Parathyroid adenoma (tissue), 2 donors: ENCODE data around the gene AUH.

Experiments
- H2AFZ ChIP-seq: fragments of 300-600 bp; sonication (generic); one replicate; pipeline ENCODE4 v1.7.0; 2017; ENCODE audit warnings: antibody characterized with exemption, mild to moderate bottlenecking
- H3K27ac ChIP-seq: fragments of 300-600 bp; sonication (generic); one replicate; pipeline ENCODE4 v1.7.0; 2017
- H3K27me3 ChIP-seq: fragments of 300-600 bp; sonication (generic); one replicate; pipeline ENCODE4 v1.7.0; 2017; ENCODE audit warnings: low read length; ENCODE audit not compliant: control insufficient read depth, insufficient read depth
- H3K36me3 ChIP-seq: fragments of 300-600 bp; sonication (generic); one replicate; pipeline ENCODE4 v1.7.0; 2017; ENCODE audit warnings: low read length; ENCODE audit not compliant: control insufficient read depth, insufficient read depth
- H3K4me1 ChIP-seq: fragments of 300-600 bp; sonication (generic); one replicate; pipeline ENCODE4 v1.7.0; 2017; ENCODE audit warnings: control low read depth
- H3K4me2 ChIP-seq: fragments of 300-600 bp; sonication (generic); one replicate; pipeline ENCODE4 v1.7.0; 2017; ENCODE audit warnings: low read length
- H3K4me3 ChIP-seq: fragments of 300-600 bp; sonication (generic); one replicate; pipeline ENCODE4 v1.7.0; 2017; ENCODE audit warnings: low read depth, low read length
- H3K79me2 ChIP-seq: fragments of 300-600 bp; sonication (generic); one replicate; pipeline ENCODE4 v1.7.0; 2017; ENCODE audit warnings: control low read depth
- H3K9ac ChIP-seq: fragments of 300-600 bp; sonication (generic); one replicate; pipeline ENCODE4 v1.7.0; 2017; ENCODE audit warnings: mild to moderate bottlenecking
- H3K9me3 ChIP-seq: fragments of 300-600 bp; sonication (generic); one replicate; pipeline ENCODE4 v1.7.0; 2017; ENCODE audit warnings: low read length; ENCODE audit not compliant: control insufficient read depth
- CTCF ChIP-seq: fragments of 300-600 bp; sonication (generic); IDR thresholded peaks from one replicate; pipeline ENCODE4 v1.7.0; 2017; ENCODE audit warnings: antibody characterized with exemption, mild to moderate bottlenecking
- donor health status: primary hyperparathyroidism.

Gene AUH

GRCh38 chr9:91185193-91185886 lies 176.4 kb downstream of the AUH start:
- no peak overlapping the region for H3K4me3 ChIP-seq
- no peak overlapping the region for H3K27ac ChIP-seq
- H3K36me3 ChIP-seq, result no peaks in the 10 kb centered on the region
- H3K9ac ChIP-seq, result no peak overlapping the region
- H2AFZ ChIP-seq, result no peak overlapping the region
- no peaks in the 10 kb centered on the region for H3K79me2 ChIP-seq
- no peaks in the 10 kb centered on the region for H3K4me1 ChIP-seq
- TF ChIP-seq CTCF, result no peak
- no peak overlapping the region for H3K4me2 ChIP-seq
- H3K9me3 ChIP-seq, result no peaks in the 10 kb centered on the region
- H3K27me3 ChIP-seq, result no peaks in the 10 kb centered on the region

- Histone ChIP-seq H3K4me2 (no peak overlapping the region), H3K36me3 (no peaks in the 10 kb centered on the region), H3K9me3 (no peaks in the 10 kb centered on the region), H3K9ac (no peak overlapping the region), H3K27ac (no peak overlapping the region), H3K79me2 (no peaks in the 10 kb centered on the region), H3K27me3 (no peaks in the 10 kb centered on the region), H3K4me1 (no peaks in the 10 kb centered on the region), H3K4me3 (no peak overlapping the region), H2AFZ (no peak overlapping the region)
- TF ChIP-seq CTCF, result no peak
These were observed 179.1 kb downstream of the AUH start for GRCh38 chr9:91182429-91183225.

DNA sequence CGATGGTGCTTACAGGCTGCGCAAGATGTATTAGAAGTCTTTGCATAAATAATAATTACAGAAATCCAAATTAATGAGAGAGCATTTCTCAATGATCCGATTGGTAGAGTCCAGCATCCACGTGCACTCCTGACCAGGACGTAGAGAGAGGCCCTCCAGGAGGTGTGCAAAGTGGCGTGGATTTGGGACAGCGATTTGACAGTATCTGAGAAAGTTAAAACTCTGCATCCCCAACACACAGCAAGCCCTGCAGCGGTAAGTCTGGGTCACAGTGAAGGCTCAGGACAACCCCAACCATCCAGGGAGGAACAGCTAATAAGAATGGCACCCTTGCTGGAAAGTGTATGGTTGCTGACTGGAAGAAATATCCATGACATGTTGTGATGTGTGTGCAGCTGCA lies 180.2 kb downstream of the AUH start:
- Histone ChIP-seq H2AFZ (no peak overlapping the region), H3K9ac (no peak overlapping the region), H3K79me2 (no peaks in the 10 kb centered on the region), H3K36me3 (no peaks in the 10 kb centered on the region), H3K4me1 (no peaks in the 10 kb centered on the region), H3K9me3 (no peaks in the 10 kb centered on the region), H3K27me3 (no peaks in the 10 kb centered on the region), H3K27ac (no peak overlapping the region), H3K4me2 (no peak overlapping the region), H3K4me3 (no peak overlapping the region)
- TF ChIP-seq CTCF, result no peak

DNA sequence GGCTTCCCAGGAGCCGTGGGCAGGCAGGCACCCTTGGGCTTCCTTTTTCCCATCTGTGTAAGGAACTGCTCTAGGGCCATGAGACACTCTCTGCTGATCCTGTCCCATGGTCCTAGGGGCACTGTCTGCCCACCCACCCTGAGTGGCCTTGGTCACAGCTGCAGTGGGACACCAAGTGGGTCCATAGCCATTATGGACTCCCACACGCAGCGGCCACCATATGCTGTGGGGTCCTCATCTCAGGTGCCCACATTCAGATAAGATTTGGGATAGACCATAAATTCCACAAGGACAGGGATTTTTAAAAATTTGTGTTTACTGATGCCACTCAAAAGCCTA lies 180.8 kb downstream of the AUH start:
- Histone ChIP-seq H3K79me2 (no peaks in the 10 kb centered on the region), H3K4me3 (no peak overlapping the region), H3K27ac (no peak overlapping the region), H3K27me3 (no peaks in the 10 kb centered on the region), H2AFZ (no peak overlapping the region), H3K4me1 (no peaks in the 10 kb centered on the region), H3K4me2 (no peak overlapping the region), H3K9ac (no peak overlapping the region), H3K36me3 (no peaks in the 10 kb centered on the region), H3K9me3 (no peaks in the 10 kb centered on the region)
- TF ChIP-seq CTCF, result no peak
